Panc1 (cell line): ENCODE data around the gene CD274.

ENCODE experiments used
- CTCF ChIP-seq: fragments of 450-650 bp; IDR thresholded peaks from 2 replicates; pipeline ENCODE4 v1.5.1; 2017; ENCODE audit warnings: mild to moderate bottlenecking
- POLR2AphosphoS5 ChIP-seq: IDR thresholded peaks from 2 replicates; pipeline ENCODE4 v1.6.1; 2012; ENCODE audit warnings: mild to moderate bottlenecking, low read depth, low read length, moderate library complexity
- REST ChIP-seq, 2 experiments: IDR thresholded peaks; 2 replicates each; pipeline ENCODE4 v1.6.1; 2011 to 2012; ENCODE audit warnings: low read depth in 2 of 2, control low read depth in 1 of 2, low read length in 1 of 2, mild to moderate bottlenecking in 1 of 2, moderate library complexity in 1 of 2; ENCODE audit not compliant: insufficient read depth in 1 of 2
- SIN3A ChIP-seq: IDR thresholded peaks from 2 replicates; pipeline ENCODE4 v1.6.1; 2012; ENCODE audit warnings: low read depth, mild to moderate bottlenecking, low read length, moderate library complexity, borderline replicate concordance; ENCODE audit not compliant: insufficient read depth
- TCF7L2 ChIP-seq: IDR thresholded peaks from 2 replicates; pipeline ENCODE4 v1.6.1; 2011; ENCODE audit warnings: mild to moderate bottlenecking, low read depth, low read length, inconsistent platforms

GRCh38 chr9:5428794-5429528 is 21.4 kb upstream of the CD274 start:
- TF ChIP-seq CTCF (no peak), REST (IDR thresholded peaks at IDR 0.05; ENCODE audit: insufficient read depth in 1 of 2, low read depth in 2 of 2, low read length in 1 of 2) (no peak), POLR2AphosphoS5 (no peak), SIN3A (no peak), TCF7L2 (no peak)
